Parathyroid adenoma (tissue), 2 donors: Measurements from ENCODE around the gene MAP4K4.

ENCODE experiments used
- H2AFZ ChIP-seq: fragments of 300-600 bp; sonication (generic); one replicate; pipeline ENCODE4 v1.7.0; 2017; ENCODE audit warnings: antibody characterized with exemption, mild to moderate bottlenecking
- H3K27ac ChIP-seq: fragments of 300-600 bp; sonication (generic); one replicate; pipeline ENCODE4 v1.7.0; 2017
- H3K27me3 ChIP-seq: fragments of 300-600 bp; sonication (generic); one replicate; pipeline ENCODE4 v1.7.0; 2017; ENCODE audit warnings: low read length; ENCODE audit not compliant: control insufficient read depth, insufficient read depth
- H3K36me3 ChIP-seq: fragments of 300-600 bp; sonication (generic); one replicate; pipeline ENCODE4 v1.7.0; 2017; ENCODE audit warnings: low read length; ENCODE audit not compliant: control insufficient read depth, insufficient read depth
- H3K4me1 ChIP-seq: fragments of 300-600 bp; sonication (generic); one replicate; pipeline ENCODE4 v1.7.0; 2017; ENCODE audit warnings: control low read depth
- H3K4me2 ChIP-seq: fragments of 300-600 bp; sonication (generic); one replicate; pipeline ENCODE4 v1.7.0; 2017; ENCODE audit warnings: low read length
- H3K4me3 ChIP-seq: fragments of 300-600 bp; sonication (generic); one replicate; pipeline ENCODE4 v1.7.0; 2017; ENCODE audit warnings: low read depth, low read length
- H3K79me2 ChIP-seq: fragments of 300-600 bp; sonication (generic); one replicate; pipeline ENCODE4 v1.7.0; 2017; ENCODE audit warnings: control low read depth
- H3K9ac ChIP-seq: fragments of 300-600 bp; sonication (generic); one replicate; pipeline ENCODE4 v1.7.0; 2017; ENCODE audit warnings: mild to moderate bottlenecking
- H3K9me3 ChIP-seq: fragments of 300-600 bp; sonication (generic); one replicate; pipeline ENCODE4 v1.7.0; 2017; ENCODE audit warnings: low read length; ENCODE audit not compliant: control insufficient read depth
- CTCF ChIP-seq: fragments of 300-600 bp; sonication (generic); IDR thresholded peaks from one replicate; pipeline ENCODE4 v1.7.0; 2017; ENCODE audit warnings: antibody characterized with exemption, mild to moderate bottlenecking
- donor health status: primary hyperparathyroidism.

The MAP4K4 gene

GRCh38 chr2:101807242-101807641, 109.7 kb downstream of the MAP4K4 start:
- Histone ChIP-seq H3K9ac (no peak overlapping the region), H3K27ac (no peak overlapping the region), H3K4me2 (no peak overlapping the region), H3K79me2 (peaks cover 37% of the 10 kb centered on the region), H3K4me1 (no peaks in the 10 kb centered on the region), H2AFZ (no peak overlapping the region), H3K4me3 (no peak overlapping the region), H3K9me3 (no peaks in the 10 kb centered on the region), H3K36me3 (no peaks in the 10 kb centered on the region), H3K27me3 (no peaks in the 10 kb centered on the region)
- no peak for TF ChIP-seq CTCF

- Histone ChIP-seq H3K79me2 (peaks cover 30% of the 10 kb centered on the region), H2AFZ (no peak overlapping the region), H3K9ac (no peak overlapping the region), H3K27ac (no peak overlapping the region), H3K27me3 (no peaks in the 10 kb centered on the region), H3K36me3 (no peaks in the 10 kb centered on the region), H3K4me1 (no peaks in the 10 kb centered on the region), H3K4me2 (no peak overlapping the region), H3K4me3 (no peak overlapping the region), H3K9me3 (no peaks in the 10 kb centered on the region)
- no peak for TF ChIP-seq CTCF
Observed at GRCh38 chr2:101808006-101808562, 110.6 kb downstream of the MAP4K4 start.

DNA sequence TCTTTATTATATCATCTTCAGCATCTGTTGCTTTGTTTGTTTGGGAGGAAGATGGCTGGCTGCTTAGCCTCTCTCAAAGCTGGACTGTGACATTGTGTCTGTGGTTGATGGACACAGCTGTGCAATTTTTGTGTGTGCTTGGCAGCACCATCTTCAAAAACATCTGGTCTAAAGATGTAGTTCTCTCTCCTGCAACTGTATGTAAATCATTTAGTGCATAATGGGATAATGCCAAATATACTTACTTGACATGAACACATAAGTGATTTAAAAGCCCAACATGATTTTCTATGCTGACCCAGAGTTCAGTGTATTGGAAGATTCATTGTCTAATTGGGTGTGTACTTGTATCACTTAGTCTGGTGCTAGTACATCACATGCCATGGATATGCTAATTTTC, 112.2 kb downstream of the MAP4K4 start:
- H3K79me2 ChIP-seq = peaks cover 22% of the 10 kb centered on the region
- H3K9me3 ChIP-seq = no peaks in the 10 kb centered on the region
- no peaks in the 10 kb centered on the region for H3K27me3 ChIP-seq
- TF ChIP-seq CTCF = no peak
- no peaks in the 10 kb centered on the region for H3K36me3 ChIP-seq
- H3K9ac ChIP-seq = no peak overlapping the region
- H3K27ac ChIP-seq = no peak overlapping the region
- H2AFZ ChIP-seq = no peak overlapping the region
- H3K4me3 ChIP-seq = no peak overlapping the region
- H3K4me1 ChIP-seq = no peaks in the 10 kb centered on the region
- H3K4me2 ChIP-seq = no peak overlapping the region

- no peaks in the 10 kb centered on the region for H3K27me3 ChIP-seq
- TF ChIP-seq CTCF = no peak
- H3K9ac ChIP-seq = no peak overlapping the region
- peaks cover 7% of the 10 kb centered on the region for H3K4me1 ChIP-seq
- H3K36me3 ChIP-seq = no peaks in the 10 kb centered on the region
- H2AFZ ChIP-seq = no peak overlapping the region
- no peak overlapping the region for H3K4me2 ChIP-seq
- peaks cover 17% of the 10 kb centered on the region for H3K79me2 ChIP-seq
- no peaks in the 10 kb centered on the region for H3K9me3 ChIP-seq
- no peak overlapping the region for H3K27ac ChIP-seq
- H3K4me3 ChIP-seq = no peak overlapping the region
Observed at GRCh38 chr2:101811226-101812015, 113.9 kb downstream of the MAP4K4 start.

DNA sequence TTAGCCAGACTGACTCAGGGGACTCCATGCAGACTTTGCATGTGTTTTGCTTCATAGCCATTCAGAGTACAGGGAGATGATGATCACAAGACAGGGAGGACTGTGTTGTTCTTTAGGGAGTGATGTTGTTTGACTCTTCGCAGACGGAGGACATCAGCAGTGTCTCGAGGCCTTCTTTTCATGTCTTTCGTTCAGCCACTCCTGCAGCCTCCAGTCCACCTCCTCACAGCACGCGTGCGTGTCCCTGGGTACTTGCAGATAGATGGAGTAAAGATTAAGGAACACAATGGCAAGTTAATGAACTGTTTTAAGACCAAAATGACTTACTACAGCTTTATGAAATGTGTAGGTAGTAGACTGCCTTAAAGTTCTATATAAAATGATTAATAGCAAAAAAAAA, 114.7 kb downstream of the MAP4K4 start:
- peaks cover 7% of the 10 kb centered on the region for H3K4me1 ChIP-seq
- H3K27me3 ChIP-seq = no peaks in the 10 kb centered on the region
- no peaks in the 10 kb centered on the region for H3K36me3 ChIP-seq
- TF ChIP-seq CTCF = no peak
- H3K27ac ChIP-seq = no peak overlapping the region
- peaks cover 16% of the 10 kb centered on the region for H3K79me2 ChIP-seq
- no peak overlapping the region for H3K9ac ChIP-seq
- no peak overlapping the region for H2AFZ ChIP-seq
- H3K9me3 ChIP-seq = no peaks in the 10 kb centered on the region
- no peak overlapping the region for H3K4me2 ChIP-seq
- H3K4me3 ChIP-seq = no peak overlapping the region
